B cell (primary cell): ENCODE results near the gene DTL.

ENCODE experiments used
- CTCF ChIP-seq: fragments of 200-600 bp; IDR thresholded peaks from one replicate; pipeline ENCODE4 v1.8.0; 2022; ENCODE audit warnings: antibody characterized with exemption, mild to moderate bottlenecking
- EZH2 ChIP-seq: IDR thresholded peaks from 2 replicates; pipeline ENCODE4 v1.6.1; 2012; ENCODE audit warnings: borderline replicate concordance, low read depth, mild to moderate bottlenecking, moderate library complexity, low read length; ENCODE audit not compliant: insufficient read depth, poor library complexity, severe bottlenecking

GRCh38 chr1:212104586-212105325 lies 69.2 kb downstream of the DTL start:
- TF ChIP-seq CTCF (no peak), EZH2 (no peak)
